Endothelial cell of umbilical vein (primary cell): ENCODE data around the gene LILRA6. TPM values are rescaled to one million over a fixed set of nuclear protein-coding genes. Genes with fewer than 3 reads are reported as not detected.
"Not testable (repeated sequence)": the region's sequence is repeated elsewhere in the genome, so short reads cannot be mapped to it uniquely, and the experiment has no call there.

Experiments used
- BruUV-seq: library from RNA; stranded (reverse); fragments of 400-500 nt; replicated peaks from 2 replicates; lab custom pipeline; 2021; lab: Mats Ljungman, UMichigan
- CTCF ChIA-PET: fragments of 300-600, 350-600 bp; sonication (Branson Sonifier 250); formaldehyde crosslinking; loops from one replicate; lab custom pipeline; 2021; ENCODE audit warnings: antibody characterized with exemption, inconsistent platforms; lab: Charles Lee
- POLR2A ChIA-PET: fragments of 300-600, 350-600 bp; sonication (Branson Sonifier 250); formaldehyde crosslinking; loops from one replicate; lab custom pipeline; 2021; ENCODE audit warnings: antibody characterized with exemption, inconsistent platforms; lab: Charles Lee
- DNase-seq: peaks from one replicate; pipeline ENCODE4 v3.0.0-alpha.2; 2011; ENCODE audit warnings: low read depth, low spot score
- FAIRE-seq: peaks from 2 replicates; lab custom pipeline; 2011; peaks lifted over from hg19 to GRCh38; lab: Jason Lieb, UNC
- H2AFZ ChIP-seq: 2 replicates; pipeline ENCODE4 v1.6.0; 2012; ENCODE audit warnings: low read depth, low read length, control low read depth, inconsistent platforms
- H3K27ac ChIP-seq: 2 replicates; pipeline ENCODE4 v1.5.1; 2011; ENCODE audit warnings: low read depth, mild to moderate bottlenecking, control low read depth, low read length, moderate library complexity; ENCODE audit not compliant: insufficient read depth
- H3K27me3 ChIP-seq, 2 experiments: 2 replicates each; pipeline versions ENCODE4 v1.6.0 to v1.6.1; 2011; ENCODE audit warnings: low read length in 2 of 2, mixed read lengths in 1 of 2; ENCODE audit not compliant: control insufficient read depth in 2 of 2, insufficient read depth in 2 of 2
- H3K36me3 ChIP-seq, 2 experiments: 2 replicates in 1 of 2; 3 replicates in 1 of 2; pipeline ENCODE4 v1.5.1; 2011; ENCODE audit warnings: low read length in 2 of 2, mild to moderate bottlenecking in 1 of 2, moderate library complexity in 1 of 2; ENCODE audit not compliant: control insufficient read depth in 2 of 2, insufficient read depth in 2 of 2; ENCODE audit errors: extremely low read depth in 1 of 2
- H3K4me1 ChIP-seq: 3 replicates; pipeline ENCODE4 v1.5.1; 2011; ENCODE audit warnings: mild to moderate bottlenecking, low read length; ENCODE audit not compliant: control insufficient read depth, insufficient read depth; ENCODE audit errors: extremely low read depth
- H3K4me2 ChIP-seq: 2 replicates; pipeline ENCODE4 v1.6.1; 2011; ENCODE audit warnings: low read length, control low read depth, mixed read lengths; ENCODE audit not compliant: insufficient read depth
- H3K4me3 ChIP-seq, 3 experiments: fragments of 200-600 bp in 1 of 3; sonication (generic), shearing (Covaris generic) in 1 of 3; replicated peaks in 1 of 3; 2 replicates each; pipeline ENCODE4 v1.5.1; 2011 to 2016; ENCODE audit warnings: control low read depth in 3 of 3, low read length in 3 of 3, mild to moderate bottlenecking in 2 of 3, inconsistent platforms in 1 of 3, low read depth in 1 of 3, moderate library complexity in 1 of 3; ENCODE audit not compliant: insufficient read depth in 1 of 3
- H3K79me2 ChIP-seq: 2 replicates; pipeline ENCODE4 v1.6.0; 2012; ENCODE audit warnings: low read length, inconsistent platforms; ENCODE audit not compliant: control insufficient read depth, insufficient read depth
- H3K9ac ChIP-seq: replicated peaks from 2 replicates; pipeline ENCODE3; 2011; ENCODE audit warnings: low read length, control low read depth; ENCODE audit not compliant: insufficient read depth; ENCODE audit errors: extremely low read depth
- H3K9me1 ChIP-seq: replicated peaks from 3 replicates; pipeline ENCODE4 v1.6.0; 2011; ENCODE audit warnings: mild to moderate bottlenecking, low read length; ENCODE audit not compliant: control insufficient read depth, insufficient read depth; ENCODE audit errors: extremely low read depth
- H3K9me3 ChIP-seq: replicated peaks from 2 replicates; pipeline ENCODE4 v1.5.1; 2012; ENCODE audit warnings: low read length, inconsistent platforms; ENCODE audit not compliant: control insufficient read depth, insufficient read depth
- H4K20me1 ChIP-seq: replicated peaks from 2 replicates; pipeline ENCODE3; 2011; ENCODE audit warnings: mild to moderate bottlenecking, low read length; ENCODE audit not compliant: control insufficient read depth, insufficient read depth; ENCODE audit errors: extremely low read depth
- CTCF ChIP-seq, 2 donors: IDR thresholded peaks; 1 replicate in 1 of 2; 2 replicates in 1 of 2; pipeline ENCODE4 v1.5.1; 2011; ENCODE audit warnings: low read length in 2 of 2, mild to moderate bottlenecking in 2 of 2, moderate library complexity in 2 of 2, control low read depth in 1 of 2, inconsistent platforms in 1 of 2, low read depth in 1 of 2; ENCODE audit not compliant: insufficient read depth in 1 of 2; ENCODE audit errors: extremely low read depth in 1 of 2
- EZH2 ChIP-seq: IDR thresholded peaks from 2 replicates; pipeline ENCODE4 v1.6.1; 2012; ENCODE audit warnings: borderline replicate concordance, low read depth, mild to moderate bottlenecking, moderate library complexity, low read length, inconsistent platforms; ENCODE audit not compliant: severe bottlenecking
- GATA2 ChIP-seq: IDR thresholded peaks from 2 replicates; pipeline ENCODE4 v1.7.0; 2011; ENCODE audit warnings: low read depth, mild to moderate bottlenecking, moderate library complexity, mixed read lengths, low read length; ENCODE audit not compliant: insufficient read length, insufficient read depth
- JUN ChIP-seq: IDR thresholded peaks from 2 replicates; pipeline ENCODE4 v1.6.1; 2011; ENCODE audit warnings: borderline replicate concordance, low read depth; ENCODE audit not compliant: insufficient read length, insufficient read depth
- POLR2A ChIP-seq: IDR thresholded peaks from 2 replicates; pipeline ENCODE4 v1.6.1; 2012; ENCODE audit warnings: low read depth, mild to moderate bottlenecking, control low read depth, low read length
- POLR2AphosphoS5 ChIP-seq: IDR thresholded peaks from 2 replicates; pipeline ENCODE4 v1.6.1; 2012; ENCODE audit warnings: low read depth, mild to moderate bottlenecking, control low read depth, low read length, moderate library complexity; ENCODE audit not compliant: insufficient read depth
- dilution Hi-C: fragments of 300-500 bp; cut with MboI; formaldehyde crosslinking; loops from one replicate; pipeline ENCODE4 v1.15.0; 2019; ENCODE audit warnings: low sequenced_read_pairs; ENCODE audit not compliant: extremely low pct_ligation_motif_present
- intact Hi-C: fragments of 100-400 bp; cut with micrococcal nuclease; formaldehyde crosslinking; loops from one replicate; pipeline ENCODE4 v1.10.0; 2022
- polyA plus RNA-seq, 4 experiments: library from polyadenylated mRNA; depleted of rRNA in 3 of 4; stranded (reverse) in 3 of 4; unstranded in 1 of 4; fragments of >200 nt; gene quantifications; 2 replicates each; pipeline versions ENCODE4 v1.2.1 to v1.2.3, GENCODE V29; 2011 to 2012; ENCODE audit warnings: missing spikeins in 1 of 4
- total RNA-seq: library from RNA; stranded (reverse); gene quantifications from 2 replicates; pipeline ENCODE4 v1.2.3, GENCODE V29; 2021

The LILRA6 gene
- total and polyA plus RNA-seq, 2 donors (not counting 3 experiments of a cell fraction or from before 2014, with no cell fraction given) = not detected

GRCh38 chr19:54218259-54218658 lies 24.3 kb downstream of the LILRA6 start:
- TF ChIP-seq POLR2AphosphoS5 (no peak), JUN (no peak), EZH2 (no peak), GATA2 (no peak), CTCF (IDR thresholded peaks at IDR 0.05; ENCODE audit: extremely low read depth in 1 of 2, insufficient read depth in 1 of 2, low read depth in 1 of 2, low read length in 2 of 2) (no peak), POLR2A (no peak)
- Histone ChIP-seq H3K4me2 (no peak overlapping the region), H3K27me3 (no peaks in the 10 kb centered on the region), H2AFZ (no peak overlapping the region), H3K79me2 (no peaks in the 10 kb centered on the region), H4K20me1 (no peaks in the 10 kb centered on the region), H3K4me1 (no peaks in the 10 kb centered on the region), H3K9me3 (no peaks in the 10 kb centered on the region), H3K36me3 (no peaks in the 10 kb centered on the region), H3K4me3 (no peak overlapping the region), H3K9me1 (no peaks in the 10 kb centered on the region), H3K9ac (no peak overlapping the region), H3K27ac (no peak overlapping the region)
- CTCF ChIA-PET = no interaction called here
- POLR2A ChIA-PET = no interaction called here
- no TSS peak for BruUV-seq
- DNase-seq = no peak
- no peak for FAIRE-seq
- intact Hi-C loops = no loop called here
- dilution Hi-C loops = no loop called here

GRCh38 chr19:54217517-54218247 lies 24.9 kb downstream of the LILRA6 start:
- CTCF ChIA-PET, H3K36me3 ChIP-seq, H4K20me1 ChIP-seq, H3K4me2 ChIP-seq, H3K9ac ChIP-seq, H2AFZ ChIP-seq, DNase-seq, H3K4me1 ChIP-seq, H3K27ac ChIP-seq, POLR2A ChIA-PET, H3K9me3 ChIP-seq, H3K9me1 ChIP-seq, FAIRE-seq, H3K4me3 ChIP-seq, dilution Hi-C loops, H3K79me2 ChIP-seq, intact Hi-C loops, BruUV-seq, H3K27me3 ChIP-seq: not testable (repeated sequence)
